ENCODE measurements around the gene PIK3C2B.

DNA sequence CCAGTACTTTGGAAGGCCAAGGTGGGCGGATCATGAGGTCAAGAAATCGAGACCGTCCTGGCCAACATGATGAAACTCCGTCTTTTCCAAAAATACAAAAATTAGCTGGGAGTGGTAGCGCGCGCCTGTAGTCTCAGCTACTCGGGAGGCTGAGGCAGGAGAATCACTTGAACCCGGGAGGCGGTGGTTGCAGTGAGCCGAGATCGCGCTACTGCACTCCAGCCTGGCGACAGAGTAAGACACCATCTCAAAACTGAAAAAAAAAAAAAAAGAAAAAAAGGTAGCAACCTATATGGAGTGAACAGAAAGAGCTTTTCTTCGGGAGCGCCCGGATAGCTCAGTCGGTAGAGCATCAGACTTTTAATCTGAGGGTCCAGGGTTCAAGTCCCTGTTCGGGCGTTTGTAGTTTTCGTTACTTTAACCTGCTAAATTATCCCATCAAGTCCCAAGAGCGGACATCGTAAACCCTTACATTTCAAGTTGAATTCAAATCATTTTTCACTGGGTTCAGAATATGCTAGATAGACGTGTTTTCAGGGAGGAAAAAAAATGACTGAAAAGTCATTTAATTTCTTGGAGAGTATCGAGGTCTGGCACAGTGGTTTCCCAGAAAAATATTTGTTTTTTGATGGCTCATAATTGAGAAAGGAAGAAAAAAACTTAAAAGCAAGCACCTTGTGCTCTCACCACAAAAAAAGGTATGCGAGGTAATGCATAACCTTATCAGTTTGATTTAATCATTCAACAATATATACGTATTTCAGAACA, 11.8 kb upstream of the PIK3C2B start:
- no peak for TF ChIP-seq EP300 (IDR thresholded peaks at IDR 0.05)
- TF ChIP-seq, protein P1, sequence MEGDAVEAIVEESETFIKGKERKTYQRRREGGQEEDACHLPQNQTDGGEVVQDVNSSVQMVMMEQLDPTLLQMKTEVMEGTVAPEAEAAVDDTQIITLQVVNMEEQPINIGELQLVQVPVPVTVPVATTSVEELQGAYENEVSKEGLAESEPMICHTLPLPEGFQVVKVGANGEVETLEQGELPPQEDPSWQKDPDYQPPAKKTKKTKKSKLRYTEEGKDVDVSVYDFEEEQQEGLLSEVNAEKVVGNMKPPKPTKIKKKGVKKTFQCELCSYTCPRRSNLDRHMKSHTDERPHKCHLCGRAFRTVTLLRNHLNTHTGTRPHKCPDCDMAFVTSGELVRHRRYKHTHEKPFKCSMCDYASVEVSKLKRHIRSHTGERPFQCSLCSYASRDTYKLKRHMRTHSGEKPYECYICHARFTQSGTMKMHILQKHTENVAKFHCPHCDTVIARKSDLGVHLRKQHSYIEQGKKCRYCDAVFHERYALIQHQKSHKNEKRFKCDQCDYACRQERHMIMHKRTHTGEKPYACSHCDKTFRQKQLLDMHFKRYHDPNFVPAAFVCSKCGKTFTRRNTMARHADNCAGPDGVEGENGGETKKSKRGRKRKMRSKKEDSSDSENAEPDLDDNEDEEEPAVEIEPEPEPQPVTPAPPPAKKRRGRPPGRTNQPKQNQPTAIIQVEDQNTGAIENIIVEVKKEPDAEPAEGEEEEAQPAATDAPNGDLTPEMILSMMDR (IDR thresholded peaks at IDR 0.05), result no peak

All from sigmoid colon (tissue), 4 donors.